ENCODE measurements around the gene GCK. TPM values are rescaled to one million over a fixed set of nuclear protein-coding genes. Genes with fewer than 3 reads are reported as not detected.

Gene GCK
- total RNA-seq, 2 experiments from 2014 or later, result 0.16 TPM; not detected in 1

DNA sequence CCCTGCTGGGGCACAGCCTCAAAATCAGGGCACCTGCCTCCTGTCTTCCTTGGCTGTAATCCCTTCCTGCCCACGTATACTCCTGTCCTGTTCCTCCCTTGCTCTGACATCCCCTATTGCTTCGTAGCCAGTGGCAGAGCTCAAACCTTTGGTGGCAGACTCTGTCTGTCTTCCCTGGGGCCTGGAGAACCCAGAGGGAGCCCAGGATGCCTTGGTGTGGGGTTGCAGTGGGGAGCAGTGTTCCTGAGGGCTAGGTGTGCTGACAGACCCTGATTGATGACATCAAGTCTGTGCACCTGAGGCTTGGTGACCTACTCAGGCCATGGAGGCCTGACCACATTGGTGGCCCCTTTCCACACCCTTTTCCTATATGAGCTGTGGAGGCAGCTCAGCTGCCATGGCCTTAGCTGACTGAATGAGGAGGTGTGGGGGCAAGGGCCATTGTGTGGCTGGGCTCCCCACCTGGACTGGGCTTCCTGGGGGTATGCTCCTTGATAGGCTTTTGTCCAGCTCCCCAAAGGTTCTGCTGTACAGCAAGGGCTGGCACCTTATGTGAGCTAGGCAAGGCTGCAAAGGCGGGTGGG, 5.4 kb upstream of the GCK start:
- H4K20me1 ChIP-seq (ENCODE audit: insufficient read depth, low read length), result no peaks in the 10 kb centered on the region
- no peak for DNase-seq (ENCODE audit: low spot score)
- H3K36me3 ChIP-seq (ENCODE audit: insufficient read depth, low read length), result no peaks in the 10 kb centered on the region
- no TSS peak for BruUV-seq (replicated peaks)
- H3K4me3 ChIP-seq (ENCODE audit: low read depth, low read length, poor library complexity, severe bottlenecking), result no peak overlapping the region
- no peak overlapping the region for H3K27ac ChIP-seq (ENCODE audit: low read depth, low read length, poor library complexity, severe bottlenecking)
- POLR2A ChIA-PET, result no interaction called here
- no peaks in the 10 kb centered on the region for H3K9me3 ChIP-seq (ENCODE audit: low read length)
- TF ChIP-seq EZH2phosphoT487 (IDR thresholded peaks at IDR 0.05; ENCODE audit: borderline replicate concordance, low read depth, low read length), result no peak
- TF ChIP-seq, protein P1, sequence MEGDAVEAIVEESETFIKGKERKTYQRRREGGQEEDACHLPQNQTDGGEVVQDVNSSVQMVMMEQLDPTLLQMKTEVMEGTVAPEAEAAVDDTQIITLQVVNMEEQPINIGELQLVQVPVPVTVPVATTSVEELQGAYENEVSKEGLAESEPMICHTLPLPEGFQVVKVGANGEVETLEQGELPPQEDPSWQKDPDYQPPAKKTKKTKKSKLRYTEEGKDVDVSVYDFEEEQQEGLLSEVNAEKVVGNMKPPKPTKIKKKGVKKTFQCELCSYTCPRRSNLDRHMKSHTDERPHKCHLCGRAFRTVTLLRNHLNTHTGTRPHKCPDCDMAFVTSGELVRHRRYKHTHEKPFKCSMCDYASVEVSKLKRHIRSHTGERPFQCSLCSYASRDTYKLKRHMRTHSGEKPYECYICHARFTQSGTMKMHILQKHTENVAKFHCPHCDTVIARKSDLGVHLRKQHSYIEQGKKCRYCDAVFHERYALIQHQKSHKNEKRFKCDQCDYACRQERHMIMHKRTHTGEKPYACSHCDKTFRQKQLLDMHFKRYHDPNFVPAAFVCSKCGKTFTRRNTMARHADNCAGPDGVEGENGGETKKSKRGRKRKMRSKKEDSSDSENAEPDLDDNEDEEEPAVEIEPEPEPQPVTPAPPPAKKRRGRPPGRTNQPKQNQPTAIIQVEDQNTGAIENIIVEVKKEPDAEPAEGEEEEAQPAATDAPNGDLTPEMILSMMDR (conservative IDR thresholded peaks at IDR 0.05; ENCODE audit: low read length), result no peak
- intact Hi-C loops (cut with micrococcal nuclease; ENCODE audit: unreplicated experiment), result loop anchor here (5.0 kb wide), 1 partner anchor 172 kb away; no protein-coding TSS in a partner anchor
- no peak overlapping the region for H3K4me2 ChIP-seq (ENCODE audit: low read length)
- CTCF ChIA-PET (ENCODE audit: unreplicated experiment), result no interaction called here
- H3K4me1 ChIP-seq (ENCODE audit: insufficient read depth, low read length, poor library complexity, severe bottlenecking), result peaks cover 17% of the 10 kb centered on the region
- no peaks in the 10 kb centered on the region for H3K79me2 ChIP-seq (ENCODE audit: insufficient read depth, low read depth, low read length)
- no peak overlapping the region for H2AFZ ChIP-seq (ENCODE audit: low read length)
- no peaks in the 10 kb centered on the region for H3K9me2 ChIP-seq (ENCODE audit: insufficient read depth, low read length)

DNA sequence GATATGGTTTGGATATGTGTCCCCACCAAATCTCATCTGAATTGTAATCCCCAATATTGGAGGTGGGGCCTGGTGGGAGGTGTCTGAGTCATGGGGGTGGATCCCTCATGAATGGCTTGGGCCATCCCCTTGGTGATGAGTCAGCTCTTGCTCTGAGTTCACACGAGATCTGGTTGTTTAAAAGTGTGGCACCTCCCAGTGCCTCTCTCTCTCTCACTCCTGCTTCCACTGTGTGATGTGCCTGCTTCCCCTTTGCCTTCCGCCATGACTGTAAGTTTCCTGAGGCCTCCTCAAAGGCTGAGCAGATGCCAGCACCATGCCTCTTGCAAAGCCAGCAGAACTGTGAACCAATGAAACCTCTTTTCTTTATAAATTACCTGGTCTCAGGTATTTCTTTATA, 4.8 kb upstream of the GCK start:
- CTCF ChIA-PET (ENCODE audit: unreplicated experiment), result no interaction called here
- Histone ChIP-seq H3K36me3 (ENCODE audit: insufficient read depth, low read length) (no peaks in the 10 kb centered on the region), H3K4me1 (ENCODE audit: insufficient read depth, low read length, poor library complexity, severe bottlenecking) (peaks cover 17% of the 10 kb centered on the region), H3K9me3 (ENCODE audit: low read length) (no peaks in the 10 kb centered on the region), H4K20me1 (ENCODE audit: insufficient read depth, low read length) (no peaks in the 10 kb centered on the region), H3K79me2 (ENCODE audit: insufficient read depth, low read depth, low read length) (no peaks in the 10 kb centered on the region), H3K9me2 (ENCODE audit: insufficient read depth, low read length) (no peaks in the 10 kb centered on the region), H3K4me2 (ENCODE audit: low read length) (no peak overlapping the region), H3K27ac (ENCODE audit: low read depth, low read length, poor library complexity, severe bottlenecking) (no peak overlapping the region), H2AFZ (ENCODE audit: low read length) (no peak overlapping the region), H3K4me3 (ENCODE audit: low read depth, low read length, poor library complexity, severe bottlenecking) (no peak overlapping the region)
- no peak for TF ChIP-seq EZH2phosphoT487 (IDR thresholded peaks at IDR 0.05; ENCODE audit: borderline replicate concordance, low read depth, low read length)
- TF ChIP-seq, protein P1 (conservative IDR thresholded peaks at IDR 0.05; ENCODE audit: low read length), result no peak
- no peak for DNase-seq (ENCODE audit: low spot score)
- POLR2A ChIA-PET, result no interaction called here
- BruUV-seq (replicated peaks), result no TSS peak
- intact Hi-C loops (cut with micrococcal nuclease; ENCODE audit: unreplicated experiment), result no loop called here

DNA sequence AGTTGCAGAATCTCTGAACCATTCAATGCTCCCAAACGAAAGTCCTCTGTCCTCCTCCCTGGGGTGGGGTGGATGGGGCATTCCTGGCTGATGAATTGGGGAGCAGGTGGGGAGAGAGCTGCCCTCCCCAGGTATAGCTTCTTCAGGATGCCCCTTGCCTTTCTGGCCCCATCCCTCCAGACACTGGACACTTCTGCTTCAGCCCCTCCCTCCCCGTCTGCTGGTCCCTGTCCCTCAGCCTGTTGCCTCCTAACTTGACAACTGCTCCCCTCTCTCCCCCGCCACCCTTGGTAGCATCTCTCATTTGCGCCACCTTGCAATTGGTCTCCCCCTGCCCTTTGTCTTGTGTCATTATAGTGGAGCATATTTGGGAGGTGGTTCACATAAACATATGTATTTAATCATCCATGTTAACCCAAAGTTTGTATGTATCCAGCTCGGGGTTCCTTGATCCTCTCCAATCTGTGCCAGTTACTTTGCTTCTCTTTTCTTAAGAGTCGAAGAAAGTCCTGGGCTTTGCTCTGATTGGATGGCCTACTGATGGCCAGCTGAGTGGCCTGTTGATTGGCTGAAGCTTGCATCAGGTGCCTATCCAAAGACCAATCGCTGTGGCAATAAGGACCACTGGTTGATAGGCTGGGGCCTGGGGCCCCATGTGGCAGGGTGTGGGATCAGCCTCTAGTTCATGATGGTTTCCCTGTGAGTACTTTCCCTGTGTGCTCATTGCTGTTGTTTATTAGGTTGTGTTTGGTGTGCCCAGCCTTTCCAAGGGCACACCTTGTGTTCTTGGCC, 4.0 kb upstream of the GCK start:
- intact Hi-C loops (cut with micrococcal nuclease; ENCODE audit: unreplicated experiment), result no loop called here
- CTCF ChIA-PET (ENCODE audit: unreplicated experiment), result interaction anchor here (0.9 kb wide), 1 partner anchor 112 kb away, joined by 4 read pairs; no protein-coding TSS in a partner anchor
- BruUV-seq (replicated peaks), result no TSS peak

More for the DNA sequence above, 4.0 kb upstream of the GCK start:
- no peaks in the 10 kb centered on the region for H3K79me2 ChIP-seq (ENCODE audit: insufficient read depth, low read depth, low read length)
- H3K27ac ChIP-seq (ENCODE audit: low read depth, low read length, poor library complexity, severe bottlenecking), result no peak overlapping the region
- H3K9me2 ChIP-seq (ENCODE audit: insufficient read depth, low read length), result no peaks in the 10 kb centered on the region
- no peaks in the 10 kb centered on the region for H3K9me3 ChIP-seq (ENCODE audit: low read length)
- TF ChIP-seq EZH2phosphoT487 (IDR thresholded peaks at IDR 0.05; ENCODE audit: borderline replicate concordance, low read depth, low read length), result no peak
- TF ChIP-seq, protein P1 (conservative IDR thresholded peaks at IDR 0.05; ENCODE audit: low read length), result no peak
- POLR2A ChIA-PET, result no interaction called here
- no peaks in the 10 kb centered on the region for H4K20me1 ChIP-seq (ENCODE audit: insufficient read depth, low read length)
- DNase-seq (ENCODE audit: low spot score), result peak; percentile 27
- peaks cover 17% of the 10 kb centered on the region for H3K4me1 ChIP-seq (ENCODE audit: insufficient read depth, low read length, poor library complexity, severe bottlenecking)
- H3K4me2 ChIP-seq (ENCODE audit: low read length), result no peak overlapping the region
- no peaks in the 10 kb centered on the region for H3K36me3 ChIP-seq (ENCODE audit: insufficient read depth, low read length)
- H2AFZ ChIP-seq (ENCODE audit: low read length), result no peak overlapping the region
- H3K4me3 ChIP-seq (ENCODE audit: low read depth, low read length, poor library complexity, severe bottlenecking), result no peak overlapping the region

Data from OCI-LY7 (cell line).